GM21786 (cell line): ENCODE measurements around the gene COL21A1.

ENCODE experiments used
- ATAC-seq: cut with Tn5 transposase; IDR thresholded peaks from one replicate; pipeline ENCODE4 v1.9.1; 2021; ENCODE audit not compliant: unreplicated experiment

Gene COL21A1

DNA sequence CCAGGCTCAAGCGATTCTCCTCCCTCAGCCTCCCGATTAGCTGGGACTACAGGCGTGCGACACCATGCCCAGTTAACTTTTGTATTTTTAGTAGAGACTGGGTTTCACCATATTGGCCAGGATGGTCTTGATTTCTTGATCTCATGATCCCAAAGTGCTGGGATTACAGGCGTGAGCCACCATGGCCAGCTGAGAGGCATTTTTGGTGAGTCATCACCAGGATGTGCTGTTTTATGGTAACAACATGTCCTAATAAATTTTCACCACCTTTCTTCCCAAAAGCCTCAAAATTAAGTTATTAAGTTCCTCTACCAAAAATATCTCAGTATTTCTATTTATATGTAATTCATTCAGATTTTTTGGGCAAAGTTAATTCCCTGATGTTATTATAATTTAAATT, 53.5 kb downstream of the COL21A1 start:
- ATAC-seq, result no peak

DNA sequence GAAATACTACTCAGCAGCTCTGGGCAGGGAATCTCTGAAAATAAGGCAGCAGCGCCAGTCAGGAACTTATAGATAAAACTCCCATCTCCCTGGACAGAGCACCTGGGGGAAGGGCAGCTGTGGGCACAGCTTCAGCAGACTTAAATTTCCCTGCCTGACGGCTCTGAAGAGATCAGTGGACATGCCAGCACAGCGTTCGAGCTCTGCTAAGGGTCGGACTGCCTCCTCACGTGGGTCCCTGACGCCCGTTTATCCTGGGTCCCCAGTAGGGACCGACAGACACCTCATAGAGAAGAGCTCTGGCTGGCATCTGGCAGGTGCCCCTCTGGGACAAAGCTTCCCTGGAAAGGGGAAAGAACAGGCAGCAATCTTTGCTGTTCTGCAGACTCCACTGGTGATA, 59.0 kb downstream of the COL21A1 start:
- no peak for ATAC-seq

DNA sequence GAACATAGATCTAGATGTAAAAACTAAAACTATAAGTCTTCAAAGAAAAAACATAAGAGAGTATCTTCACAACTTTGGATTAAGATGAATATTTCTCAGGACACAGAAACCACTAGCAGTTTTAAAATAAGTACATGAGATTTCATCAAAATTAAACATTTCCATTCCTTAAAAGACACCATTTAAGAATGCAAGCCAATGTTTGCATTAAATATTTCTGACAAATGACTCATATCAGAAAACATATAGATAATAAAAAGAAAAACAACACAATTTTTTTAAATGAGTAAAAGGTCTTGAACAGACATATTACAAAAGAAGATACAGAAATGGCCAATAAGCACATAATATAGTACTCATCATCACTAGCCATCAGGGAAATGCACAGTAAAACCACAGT, 59.7 kb downstream of the COL21A1 start:
- ATAC-seq, result no peak

DNA sequence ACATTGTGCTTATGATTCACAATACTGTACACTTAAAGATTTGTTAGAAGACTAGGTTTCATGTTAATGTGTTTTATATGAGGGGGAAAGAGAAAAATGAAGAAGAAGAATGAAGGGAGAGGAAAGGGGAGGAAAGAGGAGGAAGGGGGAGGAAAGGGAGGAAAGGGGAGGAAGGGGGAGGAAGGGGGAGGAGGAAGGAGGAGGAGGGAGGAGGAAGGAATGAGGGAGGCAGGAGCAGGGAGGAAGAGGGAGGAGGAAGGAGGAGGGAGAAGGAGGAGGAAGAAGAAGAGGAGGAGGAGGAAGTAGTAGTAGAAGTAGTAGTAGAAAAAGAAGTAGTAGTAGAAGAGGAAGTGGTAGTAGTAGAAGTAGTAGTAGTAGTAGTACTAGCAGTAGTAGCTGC, 70.6 kb downstream of the COL21A1 start:
- no peak for ATAC-seq

DNA sequence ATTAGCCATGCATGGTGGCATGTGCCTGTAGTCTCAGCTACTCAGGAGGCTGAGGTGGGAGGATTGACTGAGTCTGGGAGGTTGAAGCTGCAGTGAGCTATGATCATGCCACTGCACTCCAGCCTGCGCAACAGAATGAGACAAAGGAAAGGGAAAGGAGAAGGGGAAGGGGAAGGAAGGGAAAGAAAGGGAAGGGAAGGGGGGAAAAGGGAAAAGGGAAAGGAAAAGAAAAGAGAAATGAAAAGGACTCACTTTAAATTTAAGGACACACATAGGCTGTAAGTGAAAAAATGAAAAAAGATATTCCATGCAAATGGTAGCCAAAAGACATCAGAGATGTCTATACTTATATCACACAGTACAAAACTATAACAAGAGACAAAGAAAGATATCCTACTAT, 74.2 kb downstream of the COL21A1 start:
- ATAC-seq, result no peak

DNA sequence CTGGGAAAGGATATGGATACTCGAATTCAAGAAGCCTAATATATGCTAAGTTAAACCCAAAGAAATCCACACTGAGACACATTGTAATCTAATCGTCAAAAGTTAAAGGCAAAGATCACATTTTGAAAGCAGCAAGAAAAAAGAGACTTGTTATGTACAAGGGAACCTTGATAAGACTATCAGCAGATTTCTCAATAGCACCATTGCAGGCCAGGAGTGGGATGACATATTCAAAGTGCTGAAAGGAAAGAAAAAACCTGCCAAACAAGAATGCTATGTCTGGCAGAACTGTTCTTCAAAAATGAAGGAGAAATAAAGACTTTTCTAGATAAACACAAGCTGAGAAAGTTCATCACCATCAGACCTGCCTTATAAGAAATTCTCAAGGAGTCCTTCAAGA, 75.2 kb downstream of the COL21A1 start:
- ATAC-seq, result no peak

DNA sequence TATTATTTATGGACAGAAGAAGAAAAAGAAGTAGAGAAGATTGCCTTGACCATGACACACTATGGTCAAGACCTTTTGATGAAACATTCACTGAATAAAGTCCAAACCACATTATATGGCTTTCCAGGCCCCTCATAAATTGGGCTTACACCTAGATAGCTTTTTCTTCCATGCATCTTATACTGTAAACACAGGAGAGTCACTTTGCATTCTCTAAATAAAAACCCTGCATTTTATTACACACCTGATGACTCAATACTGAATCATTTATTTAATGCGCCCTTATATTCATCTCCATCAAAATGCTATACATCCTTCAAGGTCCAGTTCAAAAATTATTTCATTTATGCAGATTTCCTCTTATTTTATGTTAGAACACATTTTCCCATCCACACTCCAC, 78.0 kb downstream of the COL21A1 start:
- ATAC-seq, result no peak

DNA sequence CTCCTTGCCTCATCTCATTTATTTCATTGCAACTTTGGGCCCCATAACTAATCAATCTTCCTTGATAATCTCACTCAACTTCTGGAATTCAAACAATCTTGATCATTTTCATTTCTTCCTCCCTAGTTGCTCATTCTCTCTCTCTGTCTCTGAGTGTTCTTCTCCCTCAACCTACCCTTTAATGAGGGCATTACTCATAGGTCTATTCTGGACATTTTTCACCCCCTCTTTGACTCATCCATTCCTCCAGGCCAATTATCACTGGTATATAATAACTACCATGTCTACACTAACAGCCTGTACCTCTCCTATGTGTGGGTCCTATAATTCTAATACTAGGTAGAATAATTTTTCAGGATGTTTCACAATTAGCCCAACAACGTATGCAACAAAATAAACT, 78.8 kb downstream of the COL21A1 start:
- no peak for ATAC-seq

DNA sequence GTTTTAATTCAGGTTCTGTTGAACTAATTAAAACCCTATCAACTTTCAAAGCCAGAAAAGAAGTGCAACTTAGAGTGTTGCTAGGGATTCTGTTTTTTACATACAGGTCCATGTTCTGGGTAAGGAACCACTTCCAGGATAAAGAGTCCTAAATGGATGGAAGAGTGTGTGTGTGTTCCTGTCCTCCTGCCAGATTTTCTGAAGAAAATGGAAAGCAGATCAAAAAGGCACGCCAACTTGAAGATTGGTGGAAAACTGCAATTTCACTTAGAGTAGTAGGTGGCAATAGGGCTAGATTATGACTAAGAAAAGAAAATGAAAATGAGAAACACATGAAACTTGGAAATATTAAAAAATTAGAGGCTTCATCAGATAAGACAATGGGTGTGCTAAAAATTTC, 85.3 kb downstream of the COL21A1 start:
- ATAC-seq, result no peak

DNA sequence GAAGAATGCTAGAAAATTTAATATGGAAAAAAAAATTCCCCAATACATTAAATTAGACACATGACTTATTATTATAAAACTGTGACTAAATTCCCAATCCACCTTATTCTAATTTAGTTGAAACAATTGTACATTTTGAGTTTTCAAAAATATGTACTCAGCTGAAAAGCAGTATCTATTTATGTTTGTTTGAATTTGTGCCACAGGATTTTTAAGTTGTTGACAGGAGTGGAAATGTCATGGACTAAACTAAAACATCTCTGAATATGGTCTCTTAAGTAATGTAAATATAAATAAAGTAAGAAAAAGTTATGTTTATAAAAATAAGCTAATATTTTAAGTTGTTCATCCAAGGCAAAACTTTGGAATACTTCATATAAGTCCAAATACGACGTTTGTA, 86.9 kb downstream of the COL21A1 start:
- ATAC-seq, result no peak

DNA sequence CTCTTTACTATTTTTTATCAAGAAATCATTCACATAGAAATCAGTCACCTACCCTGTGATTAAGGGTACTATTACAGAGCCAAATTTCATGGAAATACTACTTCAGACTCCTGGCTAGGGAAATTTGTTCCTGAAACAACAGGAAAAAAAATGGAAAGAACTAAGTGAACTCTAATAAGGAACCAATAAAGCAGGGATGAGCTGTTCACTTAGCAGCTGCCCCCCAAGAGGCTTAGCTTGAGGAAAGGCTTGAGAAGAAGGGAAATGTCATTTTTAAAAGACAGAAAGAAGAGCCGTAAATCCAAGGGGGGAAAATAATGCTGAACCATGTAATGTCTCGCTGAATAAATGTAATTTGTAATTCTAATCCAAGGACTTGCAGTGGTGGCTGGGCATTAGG, 88.8 kb downstream of the COL21A1 start:
- ATAC-seq, result no peak

DNA sequence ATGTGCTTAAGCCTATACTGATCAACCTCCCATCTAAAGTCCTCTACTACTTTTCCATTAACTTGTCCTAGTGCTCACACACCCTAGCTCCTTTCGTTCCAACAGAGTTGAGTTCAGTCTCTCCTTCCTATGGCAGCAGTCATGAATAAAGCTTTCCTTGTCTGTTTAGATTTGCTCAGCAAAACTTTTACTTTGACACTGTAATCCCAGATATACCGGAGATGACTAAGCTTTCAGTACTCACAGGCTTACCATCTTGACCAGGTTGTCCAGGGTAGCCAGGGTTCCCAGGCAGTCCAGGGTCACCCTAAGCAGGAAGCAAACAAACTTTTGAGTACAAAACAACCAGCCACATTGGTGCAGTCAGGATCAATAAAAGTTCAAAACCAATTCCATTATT, 90.7 kb downstream of the COL21A1 start:
- no peak for ATAC-seq

DNA sequence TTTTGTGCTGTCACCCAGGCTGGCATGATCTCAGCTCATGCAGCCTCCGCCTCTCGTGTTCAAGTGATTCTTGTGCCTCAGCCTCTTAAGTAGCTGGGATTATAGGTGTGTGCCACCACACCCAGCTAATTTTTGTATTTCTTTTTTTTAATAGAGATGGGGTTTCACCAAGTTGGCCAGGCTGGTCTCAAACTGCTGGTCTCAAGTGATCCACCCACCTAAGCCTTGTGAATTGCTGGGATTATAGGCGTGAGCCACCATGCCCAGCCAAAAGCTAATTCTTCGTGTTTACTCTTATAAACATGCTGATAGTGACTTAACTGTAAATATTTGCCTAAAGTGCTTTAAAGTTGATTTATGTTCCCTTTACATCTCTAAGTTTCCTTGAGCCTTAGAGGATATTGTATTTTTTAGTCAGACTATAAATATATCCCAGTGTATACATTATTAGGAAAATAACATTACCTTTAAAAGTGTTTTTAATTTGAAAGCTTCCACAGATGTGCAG, 91.7 kb downstream of the COL21A1 start:
- no peak for ATAC-seq

DNA sequence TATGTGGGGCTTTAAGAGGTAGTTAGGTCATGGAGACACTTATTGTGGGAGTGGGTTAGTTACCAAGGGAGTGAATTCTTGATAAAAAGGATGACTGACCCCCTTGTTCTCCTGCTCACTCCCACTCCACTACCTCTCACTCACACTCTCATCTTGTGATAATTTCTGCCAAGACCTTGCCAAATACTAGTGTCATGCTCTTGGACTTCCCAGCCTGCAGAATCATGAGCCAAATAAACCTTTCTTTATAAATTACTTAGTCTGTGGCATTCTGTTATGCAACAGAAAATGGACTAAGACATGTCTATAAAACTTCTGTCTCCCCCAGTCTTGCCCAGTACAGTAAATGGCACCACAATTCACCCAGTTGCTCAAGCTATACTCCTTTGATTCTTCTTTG, 93.3 kb downstream of the COL21A1 start:
- no peak for ATAC-seq

DNA sequence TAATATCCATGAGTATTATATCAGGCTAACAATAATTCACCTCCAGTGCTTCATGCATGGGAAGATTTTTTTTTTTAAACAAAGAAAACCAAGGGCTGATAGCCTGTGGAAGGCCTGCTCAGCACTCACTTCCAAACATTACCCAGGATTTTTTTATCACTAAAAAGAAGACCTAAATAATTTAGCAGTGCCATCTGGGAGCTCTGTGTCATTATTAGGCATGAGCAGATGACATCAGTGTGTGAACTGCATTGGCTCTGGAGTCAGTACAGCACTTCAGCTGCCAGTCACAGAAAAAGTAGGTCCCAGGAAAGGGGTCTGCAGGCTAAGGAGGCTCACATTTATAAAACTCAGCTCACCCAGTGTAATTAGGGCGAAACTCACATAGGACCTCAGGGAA, 94.8 kb downstream of the COL21A1 start:
- ATAC-seq, result no peak

DNA sequence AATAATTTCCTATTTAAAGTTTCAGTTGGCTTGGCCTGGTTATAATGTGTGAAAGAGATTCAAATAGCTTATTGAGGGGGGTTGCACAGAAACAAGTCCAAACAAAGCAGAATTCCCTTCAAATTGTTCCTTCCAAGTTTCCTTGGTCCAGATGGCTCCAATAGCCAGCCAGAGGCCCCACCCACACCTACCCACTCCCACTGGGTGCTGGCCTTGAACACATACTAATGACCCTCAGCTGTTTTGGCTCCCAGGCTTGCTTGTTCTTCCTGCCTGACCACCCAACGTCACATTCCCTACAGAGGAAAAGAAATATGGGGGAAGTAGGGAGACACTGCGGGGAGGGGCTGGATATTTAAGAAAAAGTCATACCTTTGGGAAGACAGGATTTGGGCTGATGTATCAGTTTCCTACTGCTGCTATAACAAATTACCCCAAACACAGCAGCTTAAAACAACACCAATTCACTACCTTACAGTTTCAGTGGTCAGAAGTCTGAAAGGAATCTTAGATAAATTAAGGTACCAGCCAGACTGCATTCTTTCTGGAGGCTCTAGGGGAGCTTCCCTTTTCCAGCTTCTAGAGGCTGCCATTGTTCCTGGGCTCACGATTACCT, 95.7 kb downstream of the COL21A1 start:
- ATAC-seq, result no peak

DNA sequence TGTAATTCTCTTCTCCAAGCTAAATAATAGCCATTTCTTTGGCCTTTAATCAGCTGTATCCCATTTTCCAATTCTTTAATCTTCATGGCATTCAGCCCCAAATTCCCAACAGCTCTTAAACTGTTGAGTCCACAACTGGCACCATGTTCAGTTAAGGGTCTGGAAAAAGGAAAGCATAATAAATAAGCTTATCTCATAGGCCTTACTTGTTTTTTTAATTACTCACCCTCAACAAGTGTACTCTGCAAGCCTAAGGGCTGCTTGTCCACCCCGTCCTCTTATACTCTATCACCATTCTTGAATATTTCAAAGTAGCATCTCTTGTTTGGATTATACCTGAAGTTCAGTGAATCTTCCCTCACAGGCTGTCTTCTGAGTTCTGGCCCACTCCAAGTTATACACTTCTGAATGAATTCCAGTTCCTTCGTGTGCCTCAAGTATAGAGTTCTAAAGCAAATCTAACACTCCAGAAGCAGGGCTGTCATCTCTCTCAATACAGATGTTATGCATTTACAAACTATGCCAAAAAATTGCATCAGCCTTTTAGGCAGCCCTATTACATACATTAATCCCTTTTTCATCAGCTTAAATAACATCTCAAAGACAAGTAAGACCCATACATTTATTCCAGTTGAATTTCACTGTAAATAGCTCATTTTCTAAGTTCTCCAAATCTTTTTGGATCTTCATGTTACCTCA, 98.7 kb downstream of the COL21A1 start:
- no peak for ATAC-seq

DNA sequence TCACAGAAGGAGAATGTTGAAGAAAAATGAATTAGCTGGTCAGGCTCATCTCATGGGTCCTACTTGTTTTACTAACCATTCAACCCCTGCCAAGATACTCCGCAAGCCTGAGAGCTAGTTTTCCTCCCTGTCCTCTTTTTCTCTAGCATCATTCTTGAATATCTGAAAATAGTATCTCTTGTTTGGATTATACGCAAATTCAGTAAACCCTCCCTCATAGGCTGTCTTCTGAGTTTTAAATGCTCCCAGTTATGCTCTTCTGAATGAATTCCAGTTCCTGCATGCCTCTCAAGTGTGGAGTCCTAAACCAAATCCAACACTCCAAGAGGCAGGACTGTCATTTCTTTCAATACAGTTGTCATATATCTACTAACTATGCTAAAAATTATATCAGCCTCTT, 99.6 kb downstream of the COL21A1 start:
- no peak for ATAC-seq

DNA sequence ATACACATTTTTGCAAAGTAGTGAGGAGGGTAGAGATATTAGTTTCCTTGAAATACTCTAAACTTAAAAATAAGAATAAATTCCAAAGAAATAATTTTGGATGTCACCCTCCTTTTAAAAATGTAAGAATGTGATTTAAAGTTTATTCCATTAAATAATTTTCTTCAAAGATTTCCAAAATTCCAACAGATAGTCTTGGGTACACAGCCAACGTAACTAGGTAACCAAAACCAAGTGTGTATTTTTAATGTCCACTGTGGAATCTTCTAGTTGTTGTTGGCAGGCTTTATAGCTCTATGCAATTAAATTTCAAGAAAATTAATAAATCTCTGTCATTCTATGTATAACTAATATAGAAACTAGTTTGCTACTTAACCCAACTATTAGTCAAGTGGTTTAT, 101.3 kb downstream of the COL21A1 start:
- ATAC-seq, result no peak

DNA sequence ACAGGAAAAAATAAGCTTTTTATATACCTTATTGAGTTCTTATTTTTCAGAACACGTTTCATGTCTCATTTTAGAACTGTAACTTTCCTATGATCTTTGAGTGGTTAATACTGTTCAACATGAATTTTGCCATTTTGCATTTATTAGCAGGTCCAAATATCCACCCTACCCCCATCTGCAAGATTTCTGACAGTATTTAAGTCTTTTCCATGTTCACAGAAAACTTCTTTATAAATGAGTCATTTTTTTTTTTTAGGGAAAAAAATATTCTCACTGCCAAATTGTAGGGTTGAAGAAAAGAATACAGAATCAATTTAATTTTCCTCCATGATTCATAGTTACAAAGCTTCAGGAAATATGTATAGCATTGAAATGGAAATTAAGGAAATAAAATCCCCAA, 101.8 kb downstream of the COL21A1 start:
- no peak for ATAC-seq

DNA sequence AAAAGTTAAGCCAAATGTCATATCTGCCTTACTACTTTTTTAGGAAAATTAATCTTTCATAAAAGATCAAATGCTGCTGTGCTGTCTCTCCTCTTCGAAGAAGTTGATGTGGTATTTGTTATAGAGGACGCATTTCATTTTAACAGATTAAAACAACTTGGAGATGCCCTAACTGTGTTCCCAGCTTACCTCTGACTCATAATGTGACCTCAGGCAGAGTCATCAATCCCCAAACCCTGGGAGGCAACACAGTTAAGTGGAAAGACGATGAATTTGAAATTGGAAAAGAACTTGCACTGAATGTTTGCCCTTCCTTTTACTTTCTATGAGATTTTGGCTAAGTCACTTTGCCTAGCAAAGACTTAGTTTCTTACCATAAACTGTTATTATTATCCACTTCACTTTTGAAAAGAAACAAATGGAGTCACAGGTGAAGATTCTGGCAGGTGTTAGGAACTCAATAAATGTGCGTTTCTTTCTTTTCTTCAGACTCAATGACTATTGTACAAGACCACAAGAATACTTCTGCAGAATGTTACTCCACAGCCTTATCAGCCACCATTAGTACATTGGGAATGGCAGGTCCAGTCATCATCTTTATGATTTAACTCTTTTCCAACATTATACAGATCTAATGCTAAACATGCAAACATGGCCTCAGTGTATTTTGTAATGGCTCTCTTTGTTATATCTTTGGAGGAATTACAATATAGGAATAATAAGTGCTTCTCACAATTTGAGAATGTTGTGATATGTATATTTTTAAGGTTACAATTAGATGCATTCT, 102.6 kb downstream of the COL21A1 start:
- no peak for ATAC-seq

DNA sequence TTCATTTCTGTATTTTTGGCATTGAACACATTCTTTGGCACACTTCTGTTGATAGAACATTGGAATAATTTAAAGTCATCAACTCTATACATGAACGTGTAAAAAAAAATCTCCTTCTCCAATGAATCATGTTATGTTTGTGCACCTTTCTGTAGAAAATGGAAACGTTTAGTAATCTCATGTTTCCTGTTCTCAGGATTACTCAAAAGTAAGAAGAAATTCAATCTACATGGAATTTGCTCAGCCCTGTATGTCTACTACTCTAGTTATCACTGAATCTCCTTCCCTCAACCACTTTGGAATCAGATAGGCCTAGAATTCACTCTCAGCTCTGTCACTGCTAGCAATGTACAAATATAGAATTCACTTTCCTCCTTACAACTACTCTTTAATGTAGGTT, 103.6 kb downstream of the COL21A1 start:
- ATAC-seq, result no peak
